BE2C (cell line): ENCODE results near the gene SARNP.

Experiments used
- DNase-seq: peaks from one replicate; pipeline ENCODE4 v3.0.0-alpha.2; 2020
- H3K27me3 ChIP-seq: fragments of 250-450 bp; sonication (Bioruptor Pico); 2 replicates; pipeline ENCODE4 v1.5.1; 2020; ENCODE audit warnings: mild to moderate bottlenecking
- H3K36me3 ChIP-seq: fragments of 250-450 bp; sonication (Bioruptor Pico); 2 replicates; pipeline ENCODE4 v1.5.1; 2020; ENCODE audit warnings: mild to moderate bottlenecking
- H3K4me1 ChIP-seq: fragments of 250-450 bp; sonication (Bioruptor Pico); 2 replicates; pipeline ENCODE4 v1.5.1; 2020
- H3K4me3 ChIP-seq: 2 replicates; pipeline ENCODE4 v1.5.1; 2011; ENCODE audit warnings: low read depth, low read length
- H3K9me3 ChIP-seq: fragments of 250-450 bp; sonication (Bioruptor Pico); 2 replicates; pipeline ENCODE4 v1.5.1; 2020
- TF ChIP-seq, protein P1 (sequence below): IDR thresholded peaks from 2 replicates; pipeline ENCODE4 v1.5.1; 2012; ENCODE audit warnings: mild to moderate bottlenecking, low read depth, low read length

The SARNP gene

DNA sequence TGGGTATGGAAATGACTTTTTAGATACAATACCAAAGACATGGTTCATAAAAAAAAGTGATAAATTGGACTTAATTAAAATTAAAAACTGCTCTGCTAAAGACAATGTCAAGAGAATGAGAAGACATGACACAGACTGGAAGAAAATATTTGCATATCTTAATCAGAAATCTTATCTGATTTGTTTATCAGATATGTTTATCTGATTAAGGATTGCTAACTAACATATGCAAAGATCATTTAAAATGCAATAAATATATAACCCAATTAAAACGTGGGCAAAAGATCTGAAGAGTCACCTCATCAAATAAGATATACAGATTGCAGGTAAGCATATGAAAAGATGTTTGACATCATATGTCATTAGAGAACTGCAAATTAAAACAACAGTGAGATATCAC is 35.2 kb upstream of the SARNP start:
- DNase-seq, result no peak
- no peaks in the 10 kb centered on the region for H3K36me3 ChIP-seq
- H3K4me1 ChIP-seq, result no peaks in the 10 kb centered on the region; the same call in 1 of the 2 replicates
- no peaks in the 10 kb centered on the region for H3K9me3 ChIP-seq
- H3K27me3 ChIP-seq, result no peaks in the 10 kb centered on the region
- no peak overlapping the region for H3K4me3 ChIP-seq
- TF ChIP-seq, protein P1, sequence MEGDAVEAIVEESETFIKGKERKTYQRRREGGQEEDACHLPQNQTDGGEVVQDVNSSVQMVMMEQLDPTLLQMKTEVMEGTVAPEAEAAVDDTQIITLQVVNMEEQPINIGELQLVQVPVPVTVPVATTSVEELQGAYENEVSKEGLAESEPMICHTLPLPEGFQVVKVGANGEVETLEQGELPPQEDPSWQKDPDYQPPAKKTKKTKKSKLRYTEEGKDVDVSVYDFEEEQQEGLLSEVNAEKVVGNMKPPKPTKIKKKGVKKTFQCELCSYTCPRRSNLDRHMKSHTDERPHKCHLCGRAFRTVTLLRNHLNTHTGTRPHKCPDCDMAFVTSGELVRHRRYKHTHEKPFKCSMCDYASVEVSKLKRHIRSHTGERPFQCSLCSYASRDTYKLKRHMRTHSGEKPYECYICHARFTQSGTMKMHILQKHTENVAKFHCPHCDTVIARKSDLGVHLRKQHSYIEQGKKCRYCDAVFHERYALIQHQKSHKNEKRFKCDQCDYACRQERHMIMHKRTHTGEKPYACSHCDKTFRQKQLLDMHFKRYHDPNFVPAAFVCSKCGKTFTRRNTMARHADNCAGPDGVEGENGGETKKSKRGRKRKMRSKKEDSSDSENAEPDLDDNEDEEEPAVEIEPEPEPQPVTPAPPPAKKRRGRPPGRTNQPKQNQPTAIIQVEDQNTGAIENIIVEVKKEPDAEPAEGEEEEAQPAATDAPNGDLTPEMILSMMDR, result no peak

DNA sequence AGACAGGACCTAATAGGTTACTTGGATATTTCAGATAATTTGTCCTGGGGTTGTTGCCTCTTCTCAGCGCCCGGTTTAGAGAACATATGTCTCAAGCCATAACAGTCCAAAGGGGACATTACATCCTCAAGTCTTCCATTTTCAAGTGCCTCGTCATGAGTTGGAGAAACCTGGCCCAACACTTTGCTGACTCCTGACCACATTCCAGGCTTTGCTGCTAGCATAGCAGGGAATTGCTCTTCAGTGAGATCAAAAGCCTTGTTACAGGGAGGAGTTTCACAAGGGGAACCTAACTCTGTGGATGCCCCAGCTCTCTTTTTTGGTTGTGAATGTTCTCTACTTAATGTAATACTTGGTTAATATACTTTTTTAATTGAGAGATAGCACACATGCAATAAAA is 33.4 kb upstream of the SARNP start:
- Histone ChIP-seq H3K4me1 (peaks cover 5% of the 10 kb centered on the region; the same call in 1 of the 2 replicates), H3K4me3 (no peak overlapping the region), H3K27me3 (no peaks in the 10 kb centered on the region), H3K36me3 (no peaks in the 10 kb centered on the region), H3K9me3 (no peaks in the 10 kb centered on the region)
- DNase-seq, result no peak
- TF ChIP-seq, protein P1, result no peak

DNA sequence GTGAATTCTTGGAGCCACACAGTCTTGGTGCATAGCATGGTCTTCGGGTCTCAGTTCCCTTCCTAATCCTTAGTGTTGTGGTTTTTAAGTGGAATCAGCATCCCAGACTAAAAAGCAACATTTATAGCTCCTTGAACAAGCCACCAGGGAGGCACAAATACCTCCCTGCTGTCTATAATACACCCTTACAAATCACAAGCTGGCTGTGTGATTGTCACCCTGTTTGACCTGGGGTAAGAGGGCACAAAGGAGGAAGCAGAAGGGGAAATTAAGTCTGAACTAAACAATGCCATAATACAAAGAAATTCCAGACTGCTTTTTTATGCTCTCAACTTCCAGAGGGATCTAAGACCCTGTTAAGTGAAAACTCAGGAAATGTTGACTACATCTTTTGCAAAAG is 32.9 kb upstream of the SARNP start:
- Histone ChIP-seq H3K27me3 (no peaks in the 10 kb centered on the region), H3K4me1 (peaks cover 5% of the 10 kb centered on the region; the same call in 1 of the 2 replicates), H3K36me3 (no peaks in the 10 kb centered on the region), H3K9me3 (no peaks in the 10 kb centered on the region), H3K4me3 (no peak overlapping the region)
- DNase-seq, result no peak
- TF ChIP-seq, protein P1, result no peak

DNA sequence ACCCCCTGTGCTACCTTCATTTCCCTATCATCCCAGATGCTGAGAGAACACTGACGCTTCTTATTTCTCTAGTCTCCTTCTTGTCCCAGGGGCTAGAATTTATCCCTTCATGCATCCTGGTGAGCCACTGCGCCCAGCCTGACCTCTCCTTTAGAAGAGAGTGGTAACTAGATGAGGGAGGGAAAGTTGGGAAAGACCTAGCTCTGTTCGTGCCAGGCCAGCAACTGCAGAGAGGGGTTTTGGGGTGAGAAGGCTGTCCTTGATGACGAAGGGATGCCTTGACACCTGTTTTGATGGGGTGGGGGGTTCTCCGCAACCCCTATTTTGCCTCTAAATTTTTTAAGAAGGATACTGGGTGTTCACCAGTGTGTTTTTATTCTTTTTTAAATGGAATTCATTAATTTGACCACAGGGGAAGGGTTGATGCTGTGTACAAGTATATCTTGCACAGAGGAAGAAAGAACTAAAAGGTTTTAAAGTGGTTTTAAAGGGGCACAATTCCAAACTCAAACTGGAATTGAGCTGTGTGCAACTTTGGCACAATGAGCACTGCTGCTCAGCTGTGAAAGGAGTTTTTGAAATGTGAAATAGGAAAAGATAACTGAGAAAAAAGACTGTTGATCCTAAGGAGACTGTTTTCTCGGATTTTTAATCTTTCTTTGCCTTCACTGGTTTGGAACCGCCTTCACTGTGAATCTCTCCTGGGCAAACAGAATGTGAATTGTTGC is 32.3 kb upstream of the SARNP start:
- H3K27me3 ChIP-seq, result no peaks in the 10 kb centered on the region
- peaks cover 5% of the 10 kb centered on the region; the same call in 1 of the 2 replicates for H3K4me1 ChIP-seq
- no peaks in the 10 kb centered on the region for H3K36me3 ChIP-seq
- TF ChIP-seq, protein P1, result no peak
- H3K4me3 ChIP-seq, result no peak overlapping the region
- H3K9me3 ChIP-seq, result no peaks in the 10 kb centered on the region
- DNase-seq, result no peak

DNA sequence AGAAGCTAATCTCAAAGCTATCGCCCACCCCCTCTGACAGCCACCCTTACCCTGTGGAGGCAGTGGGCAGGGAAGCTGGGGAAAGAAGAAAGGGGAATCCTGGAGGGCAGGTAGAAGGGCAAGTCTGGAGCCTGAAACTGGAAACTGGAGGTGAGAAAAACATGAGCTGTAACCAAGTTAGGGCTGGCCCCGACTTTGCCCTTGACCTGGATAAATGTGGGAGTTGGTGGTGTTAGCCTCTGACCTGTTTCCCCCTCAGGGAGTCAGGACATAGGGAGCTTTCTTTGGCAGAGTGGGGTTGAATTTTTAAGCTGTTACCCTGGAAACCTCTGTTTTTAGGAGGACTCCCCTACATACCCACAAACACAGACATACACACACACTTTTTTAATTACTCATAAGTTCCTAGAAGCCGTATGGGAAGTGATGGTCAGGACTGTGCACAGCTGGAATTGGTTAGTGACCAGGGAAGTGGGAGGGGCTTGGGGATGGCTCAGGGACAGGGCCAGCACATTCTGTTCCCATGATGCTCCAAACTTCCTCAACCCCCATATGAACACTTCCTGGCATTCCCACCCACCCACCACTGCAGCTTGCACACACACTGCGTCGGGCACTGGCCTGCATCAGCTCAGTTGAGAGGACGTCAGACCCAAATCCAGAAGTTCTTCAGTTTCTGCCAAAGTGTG is 30.2 kb upstream of the SARNP start:
- Histone ChIP-seq H3K4me3 (no peak overlapping the region; the same call in 1 of the 2 replicates), H3K9me3 (no peaks in the 10 kb centered on the region), H3K36me3 (no peaks in the 10 kb centered on the region), H3K4me1 (peaks cover 5% of the 10 kb centered on the region; the same call in 1 of the 2 replicates), H3K27me3 (no peaks in the 10 kb centered on the region)
- TF ChIP-seq, protein P1, result no peak
- peak; percentile 78 for DNase-seq

DNA sequence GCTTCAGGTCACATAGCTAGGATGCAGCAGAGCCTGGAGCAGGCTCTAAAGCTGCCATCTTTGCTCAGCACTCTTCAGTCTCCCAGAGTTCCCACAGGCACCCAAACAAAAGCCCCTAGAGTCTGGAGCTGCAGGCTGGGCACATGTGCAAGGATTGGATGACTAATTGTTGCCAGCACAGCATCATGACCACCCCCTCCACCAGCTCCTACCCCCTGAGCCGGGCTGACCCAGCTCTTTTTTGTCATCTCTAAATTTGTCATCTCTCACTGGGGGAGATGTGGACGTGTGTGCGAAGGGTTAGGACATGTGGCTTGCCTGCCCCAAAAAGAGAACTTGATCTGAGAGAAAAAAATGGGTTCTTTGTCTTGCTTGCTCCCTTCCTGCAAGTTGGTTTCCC is 29.5 kb upstream of the SARNP start:
- Histone ChIP-seq H3K36me3 (no peaks in the 10 kb centered on the region), H3K4me3 (no peak overlapping the region), H3K4me1 (peaks cover 5% of the 10 kb centered on the region; the same call in 1 of the 2 replicates), H3K9me3 (no peaks in the 10 kb centered on the region), H3K27me3 (no peaks in the 10 kb centered on the region)
- no peak for DNase-seq
- TF ChIP-seq, protein P1, result no peak
